Prostate gland (tissue), 2 donors: ENCODE measurements around the gene UBE2J2. TPM values are rescaled to one million over a fixed set of nuclear protein-coding genes. Genes with fewer than 3 reads are reported as not detected.

Experiments
- DNase-seq: peaks from one replicate; pipeline ENCODE4 v3.0.0-alpha.2; 2019; ENCODE audit warnings: low spot score
- H3K27ac ChIP-seq, 2 donors: fragments of 200-600 bp; sonication (generic); 2 replicates each; pipeline ENCODE4 v1.5.1; 2017 to 2019
- H3K27me3 ChIP-seq: fragments of 200-600 bp; sonication (generic); replicated peaks from 2 replicates; pipeline ENCODE4 v1.5.1; 2019; ENCODE audit not compliant: insufficient read depth
- H3K36me3 ChIP-seq, 2 donors: fragments of 200-600 bp; sonication (generic); 1 replicate in 1 of 2; 2 replicates in 1 of 2; pipeline versions ENCODE4 v1.5.1 to v1.8.1; 2017 to 2019
- H3K4me1 ChIP-seq: fragments of 200-600 bp; sonication (generic); replicated peaks from 2 replicates; pipeline ENCODE4 v1.5.1; 2019
- H3K4me3 ChIP-seq, 2 donors: fragments of 200-600 bp; sonication (generic); 2 replicates each; pipeline ENCODE4 v1.5.1; 2017 to 2019
- H3K9me3 ChIP-seq: fragments of 200-600 bp; sonication (generic); 2 replicates; pipeline ENCODE4 v1.5.1; 2017
- CTCF ChIP-seq, 4 experiments: fragments of 200-600 bp in 2 of 4; fragments of 450-650 bp in 2 of 4; sonication (generic) in 2 of 4; IDR thresholded peaks; 1 replicate in 3 of 4; 2 replicates in 1 of 4; pipeline ENCODE4 v1.5.1; 2016 to 2019; ENCODE audit warnings: antibody characterized with exemption in 4 of 4, mild to moderate bottlenecking in 2 of 4, moderate library complexity in 2 of 4
- POLR2A ChIP-seq: fragments of 450-650 bp; IDR thresholded peaks from one replicate; pipeline ENCODE4 v1.6.1; 2016; ENCODE audit warnings: antibody characterized with exemption, mild to moderate bottlenecking
- POLR2AphosphoS5 ChIP-seq: sonication (generic); formaldehyde crosslinking; IDR thresholded peaks from one replicate; pipeline ENCODE4 v1.6.1; 2017; ENCODE audit warnings: antibody characterized with exemption
- WGBS: methylation state at CpG from one replicate; pipeline ENCODE4 v1.1.5; 2018; 5-methylcytosine and 5-hydroxymethylcytosine counted together
- intact Hi-C: fragments of 100-400 bp; cut with DNase I; formaldehyde crosslinking; loops from one replicate; pipeline ENCODE4 v1.14.2; 2022
- total RNA-seq, 2 donors: library from RNA; depleted of rRNA; stranded (reverse); fragments of >200 nt; gene quantifications; one replicate each; pipeline ENCODE4 v1.1.0, GENCODE V29; 2016

The UBE2J2 gene
- total RNA-seq, 2 donors from 2014 or later, result 56.0 to 79.4 TPM

DNA sequence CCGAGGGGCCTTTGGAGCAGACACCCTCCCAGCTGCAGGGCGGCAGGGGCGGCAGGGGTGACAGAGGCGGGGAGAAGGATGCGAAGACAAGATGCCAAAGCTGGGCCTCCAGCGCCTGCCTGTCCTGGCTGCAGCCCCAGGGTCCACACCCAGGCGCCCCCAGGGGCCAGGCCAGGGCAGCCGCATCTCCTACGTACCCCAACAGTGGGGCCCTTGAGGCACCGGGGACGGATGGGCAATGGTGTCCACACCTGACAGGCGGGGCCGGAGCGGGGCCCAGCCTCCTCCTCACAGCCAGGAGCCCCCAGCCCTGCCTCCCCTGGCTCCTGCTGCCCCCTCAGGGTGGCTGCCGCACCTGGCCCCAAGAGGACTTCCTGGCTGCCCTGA, 34.4 kb downstream of the UBE2J2 start:
- Histone ChIP-seq H3K27ac (no peak overlapping the region), H3K4me1 (no peaks in the 10 kb centered on the region), H3K9me3 (no peaks in the 10 kb centered on the region), H3K27me3 (no peaks in the 10 kb centered on the region), H3K36me3 (no peaks in the 10 kb centered on the region), H3K4me3 (no peak overlapping the region)
- intact Hi-C loops, result no loop called here
- DNase-seq, result no peak
- 66% methylated on average over 6 of the region's 15 CpGs for WGBS
- TF ChIP-seq CTCF (IDR thresholded peaks at IDR 0.05) (no peak), POLR2AphosphoS5 (no peak), POLR2A (no peak)

- no peaks in the 10 kb centered on the region for H3K36me3 ChIP-seq
- WGBS, result 74% methylated on average over 12 of the region's 19 CpGs
- intact Hi-C loops, result no loop called here
- no peak overlapping the region for H3K27ac ChIP-seq
- DNase-seq, result no peak
- no peaks in the 10 kb centered on the region for H3K27me3 ChIP-seq
- TF ChIP-seq POLR2AphosphoS5 (no peak), CTCF (IDR thresholded peaks at IDR 0.05) (no peak)
- H3K9me3 ChIP-seq, result no peaks in the 10 kb centered on the region
- no peaks in the 10 kb centered on the region for H3K4me1 ChIP-seq
- no peak overlapping the region for H3K4me3 ChIP-seq
Measured at GRCh38 chr1:1238702-1239178, 34.9 kb downstream of the UBE2J2 start.

GRCh38 chr1:1237874-1238701, 35.6 kb downstream of the UBE2J2 start:
- TF ChIP-seq POLR2AphosphoS5 (no peak), CTCF (IDR thresholded peaks at IDR 0.05) (no peak), POLR2A (no peak)
- intact Hi-C loops, result no loop called here
- no peak for DNase-seq
- Histone ChIP-seq H3K4me1 (no peaks in the 10 kb centered on the region), H3K4me3 (no peak overlapping the region), H3K36me3 (no peaks in the 10 kb centered on the region), H3K27ac (no peak overlapping the region), H3K27me3 (no peaks in the 10 kb centered on the region), H3K9me3 (no peaks in the 10 kb centered on the region)
- 43% methylated on average over 22 of the region's 48 CpGs for WGBS

DNA sequence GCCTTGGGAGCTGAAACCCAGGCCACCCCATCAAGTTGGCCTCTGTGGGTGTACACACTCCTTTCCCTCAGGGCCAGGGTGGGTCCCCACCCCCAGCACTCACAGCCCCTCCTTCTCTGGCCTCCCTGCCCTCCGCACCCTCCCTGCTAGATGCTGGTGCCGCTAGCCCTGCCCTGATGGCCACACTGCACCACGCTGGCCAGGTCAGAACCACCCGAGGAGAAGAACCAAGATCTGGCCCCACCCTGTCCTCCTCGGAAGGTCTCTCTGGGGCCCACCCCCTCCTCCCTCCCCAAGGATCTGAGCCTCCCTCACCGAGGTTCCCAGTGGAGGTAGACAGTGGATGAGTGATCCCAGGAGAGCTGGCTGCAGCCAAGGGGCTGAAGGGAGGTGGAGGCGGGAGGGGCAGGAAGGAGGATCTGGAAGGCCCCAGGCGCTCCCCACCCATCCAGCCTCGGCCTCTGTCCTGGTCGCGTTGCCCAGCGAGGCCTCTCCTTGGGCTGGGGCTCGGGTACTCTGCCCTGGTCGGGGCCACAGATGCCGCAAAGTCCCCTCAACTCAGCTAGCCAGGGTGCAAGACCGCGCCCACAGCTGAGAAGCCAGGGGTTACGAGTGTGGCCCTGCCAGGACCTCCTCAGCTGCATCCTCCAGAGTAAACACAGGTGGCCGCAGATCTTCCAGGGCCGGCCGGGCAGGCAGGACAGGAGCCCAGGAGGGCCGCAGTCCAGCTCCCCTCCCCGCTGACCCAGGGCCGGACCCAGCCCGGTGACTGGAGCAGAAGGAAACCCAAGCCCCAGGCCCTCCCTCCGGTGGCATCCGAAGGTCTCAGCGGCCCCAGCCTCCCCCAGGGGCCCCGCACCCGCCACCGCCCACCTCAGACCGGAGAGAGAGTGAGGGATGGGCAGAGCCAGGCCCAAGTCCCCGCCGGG, 36.4 kb downstream of the UBE2J2 start:
- 40% methylated on average over 21 of the region's 34 CpGs for WGBS
- TF ChIP-seq POLR2AphosphoS5 (no peak), CTCF (IDR thresholded peaks at IDR 0.05) (no peak), POLR2A (no peak)
- Histone ChIP-seq H3K4me1 (no peaks in the 10 kb centered on the region), H3K36me3 (no peaks in the 10 kb centered on the region), H3K27ac (no peak overlapping the region), H3K4me3 (no peak overlapping the region), H3K9me3 (no peaks in the 10 kb centered on the region), H3K27me3 (no peaks in the 10 kb centered on the region)
- intact Hi-C loops, result no loop called here
- no peak for DNase-seq
